ENCODE data around the gene TCF20.

Gene TCF20

GRCh38 chr22:42282252-42282942, 11.9 kb upstream of the TCF20 start:
- Histone ChIP-seq H3K27ac (ENCODE audit: low read depth, low read length, poor library complexity, severe bottlenecking) (no peak overlapping the region), H3K4me2 (ENCODE audit: low read length) (peak overlapping the region; percentile 27; the same call in 1 of the 2 replicates), H3K4me1 (ENCODE audit: insufficient read depth, low read length, severe bottlenecking) (peaks cover 9% of the 10 kb centered on the region), H3K79me2 (ENCODE audit: insufficient read depth, low read length) (no peaks in the 10 kb centered on the region), H3F3A (ENCODE audit: insufficient read depth, low read length) (no peaks in the 10 kb centered on the region), H3K4me3 (ENCODE audit: low read depth, low read length, poor library complexity, severe bottlenecking) (no peak overlapping the region), H3K36me3 (ENCODE audit: insufficient read depth, low read length) (no peaks in the 10 kb centered on the region), H3K9ac (ENCODE audit: low read length) (no peak overlapping the region), H3K9me2 (ENCODE audit: low read depth, low read length) (no peaks in the 10 kb centered on the region), H2AFZ (ENCODE audit: low read length) (no peak overlapping the region), H3K27me3 (ENCODE audit: insufficient read depth, low read length) (0 out of 2 replicates have a peak, but pooled peaks cover 8% of the 10 kb centered on the region), H3K9me3 (ENCODE audit: low read length) (no peaks in the 10 kb centered on the region), H4K20me1 (ENCODE audit: insufficient read depth, low read length) (no peaks in the 10 kb centered on the region)
- TF ChIP-seq EZH2 (IDR thresholded peaks at IDR 0.05; ENCODE audit: borderline replicate concordance, low read length) = no peak
- TF ChIP-seq CTCF (IDR thresholded peaks at IDR 0.05; ENCODE audit: low read length) = no peak

- no peak overlapping the region for H3K4me3 ChIP-seq (ENCODE audit: low read depth, low read length, poor library complexity, severe bottlenecking)
- no peaks in the 10 kb centered on the region for H3K9me2 ChIP-seq (ENCODE audit: low read depth, low read length)
- TF ChIP-seq CTCF (IDR thresholded peaks at IDR 0.05; ENCODE audit: low read length) = no peak
- TF ChIP-seq EZH2 (IDR thresholded peaks at IDR 0.05; ENCODE audit: borderline replicate concordance, low read length) = no peak
- no peaks in the 10 kb centered on the region for H3K79me2 ChIP-seq (ENCODE audit: insufficient read depth, low read length)
- H3K36me3 ChIP-seq (ENCODE audit: insufficient read depth, low read length) = no peaks in the 10 kb centered on the region
- no peak overlapping the region for H3K27ac ChIP-seq (ENCODE audit: low read depth, low read length, poor library complexity, severe bottlenecking)
- 0 out of 2 replicates have a peak, but pooled peaks cover 8% of the 10 kb centered on the region for H3K27me3 ChIP-seq (ENCODE audit: insufficient read depth, low read length)
- H2AFZ ChIP-seq (ENCODE audit: low read length) = no peak overlapping the region
- H3K9ac ChIP-seq (ENCODE audit: low read length) = no peak overlapping the region
- H3K9me3 ChIP-seq (ENCODE audit: low read length) = no peaks in the 10 kb centered on the region
- H3F3A ChIP-seq (ENCODE audit: insufficient read depth, low read length) = no peaks in the 10 kb centered on the region
- H3K4me1 ChIP-seq (ENCODE audit: insufficient read depth, low read length, severe bottlenecking) = peaks cover 9% of the 10 kb centered on the region
- H3K4me2 ChIP-seq (ENCODE audit: low read length) = no peak overlapping the region
- H4K20me1 ChIP-seq (ENCODE audit: insufficient read depth, low read length) = no peaks in the 10 kb centered on the region
These were observed 11.3 kb upstream of the TCF20 start for GRCh38 chr22:42281706-42282251.

GRCh38 chr22:42281284-42281683, 10.8 kb upstream of the TCF20 start:
- Histone ChIP-seq H3K9ac (ENCODE audit: low read length) (no peak overlapping the region), H3K4me2 (ENCODE audit: low read length) (no peak overlapping the region), H3K36me3 (ENCODE audit: insufficient read depth, low read length) (no peaks in the 10 kb centered on the region), H3F3A (ENCODE audit: insufficient read depth, low read length) (no peaks in the 10 kb centered on the region), H3K27me3 (ENCODE audit: insufficient read depth, low read length) (0 out of 2 replicates have a peak, but pooled peaks cover 8% of the 10 kb centered on the region), H3K4me1 (ENCODE audit: insufficient read depth, low read length, severe bottlenecking) (peaks cover 9% of the 10 kb centered on the region), H3K9me2 (ENCODE audit: low read depth, low read length) (no peaks in the 10 kb centered on the region), H3K27ac (ENCODE audit: low read depth, low read length, poor library complexity, severe bottlenecking) (no peak overlapping the region), H3K9me3 (ENCODE audit: low read length) (no peaks in the 10 kb centered on the region), H3K4me3 (ENCODE audit: low read depth, low read length, poor library complexity, severe bottlenecking) (no peak overlapping the region), H2AFZ (ENCODE audit: low read length) (no peak overlapping the region), H3K79me2 (ENCODE audit: insufficient read depth, low read length) (no peaks in the 10 kb centered on the region), H4K20me1 (ENCODE audit: insufficient read depth, low read length) (no peaks in the 10 kb centered on the region)
- TF ChIP-seq EZH2 (IDR thresholded peaks at IDR 0.05; ENCODE audit: borderline replicate concordance, low read length) (no peak), CTCF (IDR thresholded peaks at IDR 0.05; ENCODE audit: low read length) (no peak)
